Right ventricle myocardium superior (tissue), 1 donor: ENCODE measurements around the gene TWIST1. TPM values are rescaled to one million over a fixed set of nuclear protein-coding genes. Genes with fewer than 3 reads are reported as not detected.

Experiments used
- ATAC-seq: fragments of 200-7000 bp; cut with Tn5 transposase; one replicate; pipeline ENCODE4 v1.9.1; 2020; ENCODE audit warnings: mild to moderate bottlenecking; ENCODE audit not compliant: poor library complexity
- DNase-seq: peaks from one replicate; pipeline ENCODE4 v3.0.0-alpha.2; 2020
- intact Hi-C: fragments of 100-400 bp; cut with DNase I; formaldehyde crosslinking; loops from one replicate; pipeline ENCODE4 v1.11.2; 2022
- total RNA-seq: library from RNA; stranded (reverse); fragmentation: NEBNext Ultra II Directional; extraction: Animal tissue kit (Norgen Biotek cat#: 25700); gene quantifications from one replicate; pipeline ENCODE4 v1.2.1, GENCODE V29; 2021
- donor health status: DM: no; HTN: yes; CAD: no; lungs with severe emphysema.

TWIST1 gene
- total RNA-seq, 1 donor from 2014 or later: 1.4 TPM

DNA sequence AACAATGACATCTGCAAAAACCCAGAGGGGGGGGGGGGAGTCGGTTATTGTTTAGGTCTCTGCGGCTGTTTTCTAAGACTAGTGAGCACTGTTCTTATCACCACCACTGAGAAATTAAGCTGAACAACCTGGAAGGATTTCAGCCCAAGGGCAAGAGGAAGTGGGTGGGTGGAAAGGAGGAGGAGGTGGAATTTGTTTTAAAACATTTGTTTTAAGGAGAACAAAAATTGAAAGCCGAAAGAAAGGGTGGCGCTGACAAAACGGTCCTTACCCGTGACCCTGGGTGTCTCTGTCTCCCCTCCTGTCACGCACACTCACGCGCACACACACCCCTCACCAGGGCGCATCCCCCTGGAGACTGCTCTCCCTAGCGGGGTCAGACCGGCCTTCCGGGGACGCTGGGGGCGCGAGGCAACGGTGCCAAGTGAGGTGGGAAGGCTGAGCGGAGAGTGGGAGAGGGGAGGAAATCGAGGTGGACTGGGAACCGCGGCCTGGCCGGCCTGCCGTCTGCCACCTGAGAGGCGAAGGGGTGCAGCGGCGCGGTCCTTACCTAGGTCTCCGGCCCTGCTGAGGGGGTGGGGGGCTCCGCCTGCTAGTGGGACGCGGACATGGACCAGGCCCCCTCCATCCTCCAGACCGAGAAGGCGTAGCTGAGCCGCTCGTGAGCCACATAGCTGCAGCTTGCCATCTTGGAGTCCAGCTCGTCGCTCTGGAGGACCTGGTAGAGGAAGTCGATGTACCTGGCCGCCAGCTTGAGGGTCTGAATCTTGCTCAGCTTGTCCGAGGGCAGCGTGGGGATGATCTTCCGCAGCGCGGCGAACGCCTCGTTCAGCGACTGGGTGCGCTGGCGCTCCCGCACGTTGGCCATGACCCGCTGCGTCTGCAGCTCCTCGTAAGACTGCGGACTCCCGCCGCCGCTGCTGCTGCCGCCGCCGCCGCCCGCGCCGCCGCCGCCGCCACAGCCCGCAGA is 1.0 kb downstream of the TWIST1 start:
- ATAC-seq (no peak), DNase-seq (peak; percentile 43)
- intact Hi-C loops: no loop called here

GRCh38 chr7:19114551-19114855 is 2.9 kb downstream of the TWIST1 start:
- ATAC-seq (no peak), DNase-seq (no peak)
- intact Hi-C loops: no loop called here

GRCh38 chr7:19113855-19114550 is 3.4 kb downstream of the TWIST1 start:
- ATAC-seq: no peak
- no peak for DNase-seq
- intact Hi-C loops: no loop called here

DNA sequence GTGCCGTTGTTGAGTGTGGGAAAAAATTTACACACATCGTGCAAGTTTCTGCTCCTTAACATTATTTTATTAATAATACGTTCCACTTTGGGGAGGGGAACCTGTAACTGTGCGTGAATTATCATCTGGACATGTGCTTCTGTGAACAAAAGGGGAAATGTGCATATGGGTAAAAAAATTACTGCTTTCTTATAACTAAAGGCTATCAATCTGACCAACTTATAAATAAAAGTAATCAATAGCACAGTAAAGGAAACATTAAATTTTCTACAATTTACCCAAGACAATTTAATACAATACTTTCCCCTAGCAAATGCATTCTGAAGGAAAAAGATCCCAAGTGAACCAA is 4.5 kb downstream of the TWIST1 start:
- intact Hi-C loops: no loop called here
- no peak for DNase-seq
- ATAC-seq: no peak

- intact Hi-C loops: no loop called here
- ATAC-seq (no peak), DNase-seq (no peak)
These were observed 5.0 kb downstream of the TWIST1 start for GRCh38 chr7:19112274-19113001.

GRCh38 chr7:19111474-19112273 is 5.8 kb downstream of the TWIST1 start:
- ATAC-seq (no peak), DNase-seq (no peak)
- intact Hi-C loops: no loop called here

- no peak for ATAC-seq
- no peak for DNase-seq
- intact Hi-C loops: no loop called here
These were observed 6.7 kb downstream of the TWIST1 start for GRCh38 chr7:19110776-19111175.

DNA sequence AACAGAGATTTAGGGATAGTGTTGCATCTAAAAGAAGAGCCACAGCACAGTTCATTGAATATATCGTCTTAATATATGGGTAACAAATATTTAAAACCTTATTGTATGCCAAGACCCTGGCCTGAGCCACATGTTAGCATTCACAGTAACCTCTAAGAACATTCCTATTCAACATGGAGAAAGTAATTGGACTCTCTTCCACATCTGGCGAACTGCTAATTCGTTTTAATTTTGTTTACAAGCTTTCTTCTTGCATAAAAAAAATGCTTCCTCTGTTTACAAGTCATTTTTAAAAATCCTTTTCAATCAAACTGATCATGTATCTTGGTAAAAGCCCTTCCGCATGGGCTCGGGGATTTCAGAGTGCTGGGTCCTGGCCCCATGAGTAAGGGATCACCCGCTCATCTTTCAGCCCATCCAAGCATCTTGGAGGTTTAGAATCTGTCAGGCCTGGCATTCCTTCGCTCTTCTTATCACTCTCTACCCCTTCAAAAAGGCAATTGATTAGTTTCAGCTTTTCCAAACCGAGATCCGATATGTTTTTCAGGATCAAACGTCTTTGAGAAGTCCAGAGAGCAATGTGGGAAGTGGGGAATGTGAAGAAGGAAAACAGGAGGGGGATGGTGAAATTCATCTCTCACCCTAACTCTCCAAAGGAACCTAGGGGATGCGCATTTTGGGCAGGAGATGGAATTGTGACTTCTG is 7.3 kb downstream of the TWIST1 start:
- intact Hi-C loops: no loop called here
- ATAC-seq: no peak

GRCh38 chr7:19109000-19109946 is 8.2 kb downstream of the TWIST1 start:
- ATAC-seq: no peak
- DNase-seq: no peak
- intact Hi-C loops: no loop called here

More for the DNA sequence above, 7.3 kb downstream of the TWIST1 start:
- no peak for DNase-seq

GRCh38 chr7:19107356-19108146 is 9.9 kb downstream of the TWIST1 start:
- ATAC-seq (peak; percentile 84), DNase-seq (peak; percentile 39)
- intact Hi-C loops: no loop called here

- no peak for DNase-seq
- intact Hi-C loops: no loop called here
- ATAC-seq: peak; percentile 37
These were observed 10.4 kb downstream of the TWIST1 start for GRCh38 chr7:19107081-19107355.

DNA sequence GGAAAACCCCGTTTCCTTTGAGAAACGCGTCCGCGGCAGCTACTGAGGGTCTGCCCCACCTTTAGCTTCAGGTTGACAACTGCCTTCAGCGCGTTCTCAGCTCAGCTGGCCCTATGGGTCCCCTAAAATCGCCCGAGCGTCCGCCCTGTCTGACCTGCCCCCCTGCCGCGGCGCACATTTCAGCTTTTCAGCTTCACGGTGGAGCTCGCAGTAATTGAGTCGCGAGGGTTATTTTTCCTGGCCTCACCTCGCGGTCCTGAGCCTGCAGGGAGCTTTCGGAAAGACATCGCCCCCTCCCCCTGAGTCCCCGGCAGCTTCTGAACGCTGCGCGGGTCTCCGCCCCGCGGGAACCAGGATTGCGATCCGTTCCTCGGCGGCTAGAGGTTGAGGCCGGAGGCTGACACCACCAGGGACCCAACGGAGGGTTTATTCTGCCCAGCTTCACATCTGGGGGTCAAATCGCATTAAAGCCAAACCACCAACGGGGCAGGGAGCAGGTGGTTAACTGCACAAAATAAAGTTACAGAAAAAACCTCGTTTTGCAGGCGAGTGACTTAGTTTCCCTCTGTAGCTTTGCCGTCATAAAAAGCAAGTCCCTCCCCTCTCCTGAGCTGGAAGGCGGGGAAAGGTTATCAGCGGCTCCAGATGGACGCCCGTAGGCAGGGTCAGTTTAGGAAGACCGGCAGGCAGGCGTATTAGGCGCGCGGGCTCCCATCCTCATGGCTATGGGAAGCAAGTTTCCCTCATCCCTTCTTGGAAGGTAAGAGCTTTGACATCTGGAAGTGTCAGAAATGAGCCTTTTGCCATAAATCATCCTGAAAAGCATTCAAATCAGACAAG is 11.0 kb downstream of the TWIST1 start:
- DNase-seq (no peak), ATAC-seq (peak; percentile 71)
- intact Hi-C loops: no loop called here

- DNase-seq (no peak), ATAC-seq (no peak)
- intact Hi-C loops: no loop called here
These were observed 11.9 kb downstream of the TWIST1 start for GRCh38 chr7:19105546-19105945.

DNA sequence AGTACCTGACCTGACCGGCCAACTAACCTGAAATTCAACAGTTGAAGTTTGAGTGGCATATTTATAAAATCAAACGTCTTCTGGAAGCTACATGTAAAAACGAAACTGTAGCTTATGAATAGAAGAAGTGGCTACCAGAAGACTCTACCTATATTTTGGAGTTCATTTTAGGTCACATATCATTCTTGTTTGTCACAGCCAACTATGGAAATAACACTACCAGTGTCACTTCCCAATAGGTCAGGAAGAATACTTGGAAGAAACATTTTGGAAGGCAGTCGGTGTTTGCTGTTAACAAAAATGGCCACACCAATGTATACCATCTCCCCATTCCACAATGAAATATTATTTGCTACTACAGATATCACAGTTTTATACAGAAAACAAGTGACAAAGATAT is 12.6 kb downstream of the TWIST1 start:
- ATAC-seq (no peak), DNase-seq (no peak)
- intact Hi-C loops: no loop called here

DNA sequence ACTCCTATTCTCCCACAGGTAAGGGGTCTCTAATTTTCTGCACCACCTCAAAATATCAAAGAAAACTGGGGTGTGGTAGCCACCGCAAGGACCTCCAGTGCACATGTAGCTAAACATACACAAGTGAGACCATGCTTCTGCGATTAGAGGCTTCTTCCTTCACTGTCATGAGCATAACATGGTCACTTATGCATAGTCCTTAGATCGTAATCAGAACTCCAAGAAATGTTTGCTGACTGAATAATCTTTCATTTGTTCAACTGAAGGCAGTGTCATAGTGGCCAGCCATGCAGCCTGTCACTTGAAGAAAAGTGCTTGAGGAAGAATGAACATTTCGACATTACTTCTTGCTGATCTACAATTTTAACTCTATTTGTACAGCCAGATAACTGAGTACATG is 14.6 kb downstream of the TWIST1 start:
- intact Hi-C loops: no loop called here
- no peak for ATAC-seq

GRCh38 chr7:19101909-19102308 is 15.5 kb downstream of the TWIST1 start:
- DNase-seq (no peak), ATAC-seq (no peak)
- intact Hi-C loops: no loop called here

More for the DNA sequence above, 14.6 kb downstream of the TWIST1 start:
- no peak for DNase-seq
